GM12878 (cell line): ENCODE measurements around the gene KLHL26. TPM values are rescaled to one million over a fixed set of nuclear protein-coding genes. Genes with fewer than 3 reads are reported as not detected.

Experiments
- ATAC-seq: fragments of 200-7000 bp; cut with Tn5 transposase; 3 replicates; pipeline ENCODE4 v1.9.1; 2020; ENCODE audit warnings: mild to moderate bottlenecking, moderate library complexity
- BruUV-seq: library from RNA; stranded (reverse); fragments of 400-500 nt; replicated peaks from 2 replicates; lab custom pipeline; 2021; lab: Mats Ljungman, UMichigan
- CTCF ChIA-PET: fragments of 300-600 bp; sonication (Branson Sonifier 250); formaldehyde crosslinking; extraction: SDS; loops from one replicate; lab custom pipeline; 2021; ENCODE audit warnings: inconsistent platforms; lab: Yijun Ruan, JAX
- POLR2A ChIA-PET: fragments of 350-600 bp; formaldehyde crosslinking; extraction: SDS; loops from one replicate; lab custom pipeline; 2021; ENCODE audit warnings: inconsistent platforms; lab: Charles Lee
- RAD21 ChIA-PET: fragments of 300-600 bp; sonication (Branson Sonifier 250); formaldehyde crosslinking; loops from one replicate; lab custom pipeline; 2023; ENCODE audit warnings: antibody characterized with exemption; ENCODE audit not compliant: unreplicated experiment; lab: Charles Lee
- SMC1A ChIA-PET: fragments of 300-600 bp; sonication (Branson Sonifier 250); formaldehyde crosslinking; loops from one replicate; lab custom pipeline; 2023; ENCODE audit not compliant: unreplicated experiment, uncharacterized antibody; lab: Charles Lee
- DNase-seq: peaks from one replicate; pipeline ENCODE4 v3.0.0-alpha.2; 2011; ENCODE audit warnings: low read depth, low spot score
- FAIRE-seq: peaks from 3 replicates; lab custom pipeline; 2011; peaks lifted over from hg19 to GRCh38; lab: Jason Lieb, UNC
- H2AFZ ChIP-seq: 2 replicates; pipeline ENCODE4 v1.6.0; 2011; ENCODE audit warnings: low read depth, low read length, control low read depth; ENCODE audit not compliant: control insufficient read depth
- H3K27ac ChIP-seq: 2 replicates; pipeline ENCODE4 v1.5.1; 2011; ENCODE audit warnings: control low read depth; ENCODE audit not compliant: control insufficient read depth, insufficient read depth
- H3K27me3 ChIP-seq, 2 experiments: replicated peaks in 1 of 2; 2 replicates each; pipeline versions ENCODE4 v1.6.0 to v1.6.1; 2011; ENCODE audit warnings: low read length in 1 of 2; ENCODE audit not compliant: control insufficient read depth in 2 of 2, insufficient read depth in 2 of 2
- H3K36me3 ChIP-seq, 2 experiments: 2 replicates each; pipeline ENCODE4 v1.5.1; 2011; ENCODE audit warnings: low read length in 1 of 2; ENCODE audit not compliant: control insufficient read depth in 2 of 2, insufficient read depth in 2 of 2
- H3K4me1 ChIP-seq: 2 replicates; pipeline ENCODE4 v1.6.1; 2011; ENCODE audit warnings: mild to moderate bottlenecking, low read length, moderate library complexity, mixed read lengths; ENCODE audit not compliant: control insufficient read depth, insufficient read depth
- H3K4me2 ChIP-seq: 2 replicates; pipeline ENCODE4 v1.6.0; 2011; ENCODE audit warnings: control low read depth; ENCODE audit not compliant: control insufficient read depth, insufficient read depth
- H3K4me3 ChIP-seq: fragments of 200-600 bp; sonication (generic); 2 replicates; pipeline ENCODE4 v1.5.1; 2016
- H3K79me2 ChIP-seq: 2 replicates; pipeline ENCODE4 v1.6.0; 2011; ENCODE audit warnings: low read length; ENCODE audit not compliant: control insufficient read depth, insufficient read depth
- H3K9ac ChIP-seq: 2 replicates; pipeline ENCODE4 v1.8.0; 2011; ENCODE audit warnings: low read length, control low read depth, mixed read lengths; ENCODE audit not compliant: control insufficient read depth, insufficient read depth
- H3K9me3 ChIP-seq: replicated peaks from 3 replicates; pipeline ENCODE4 v1.5.1; 2011; ENCODE audit warnings: mild to moderate bottlenecking, low read length; ENCODE audit not compliant: control insufficient read depth, insufficient read depth
- H4K20me1 ChIP-seq: 2 replicates; pipeline ENCODE4 v1.6.0; 2011; ENCODE audit not compliant: control insufficient read depth, insufficient read depth
- ASH2L ChIP-seq: fragments of 300-600, 200-600 bp; sonication (generic); IDR thresholded peaks from 2 replicates; pipeline ENCODE4 v1.6.1; 2017; ENCODE audit warnings: low read depth, mild to moderate bottlenecking, borderline replicate concordance
- BRCA1 ChIP-seq: IDR thresholded peaks from 2 replicates; pipeline ENCODE4 v1.6.1; 2011; ENCODE audit warnings: low read depth, low read length, improper control_type of control experiment
- EGR1 ChIP-seq, 2 experiments: IDR thresholded peaks; 1 replicate in 1 of 2; 2 replicates in 1 of 2; pipeline ENCODE4 v1.6.1; 2011 to 2012; ENCODE audit warnings: low read depth in 2 of 2, low read length in 2 of 2, borderline replicate concordance in 1 of 2, mild to moderate bottlenecking in 1 of 2, moderate library complexity in 1 of 2
- HDAC2 ChIP-seq: fragments of 200-600 bp; sonication (generic); IDR thresholded peaks from 2 replicates; pipeline ENCODE4 v1.6.1; 2017
- HDGF ChIP-seq: fragments of 450-650 bp; IDR thresholded peaks from 2 replicates; pipeline ENCODE4 v1.6.1; 2016; ENCODE audit warnings: antibody characterized with exemption
- MTA2 ChIP-seq: fragments of 450-650 bp; IDR thresholded peaks from 2 replicates; pipeline ENCODE4 v1.6.1; 2016; ENCODE audit warnings: low read depth, mild to moderate bottlenecking, moderate library complexity
- MTA3 ChIP-seq: IDR thresholded peaks from 2 replicates; pipeline ENCODE4 v1.6.1; 2012; ENCODE audit warnings: low read length, inconsistent platforms, borderline replicate concordance
- NFXL1 ChIP-seq: fragments of 450-650 bp; IDR thresholded peaks from 2 replicates; pipeline ENCODE4 v1.6.1; 2017; ENCODE audit warnings: antibody characterized with exemption, mild to moderate bottlenecking, borderline replicate concordance
- NRF1 ChIP-seq: conservative IDR thresholded peaks from 2 replicates; pipeline ENCODE4 v1.6.1; 2011; ENCODE audit warnings: mild to moderate bottlenecking, low read depth, low read length, improper control_type of control experiment
- ZSCAN29 ChIP-seq: fragments of 450-650 bp; IDR thresholded peaks from 2 replicates; pipeline ENCODE4 v1.6.1; 2017; ENCODE audit warnings: mild to moderate bottlenecking, moderate library complexity
- WGBS: methylation state at CpG from one replicate; pipeline ENCODE4 v1.1.6; 2016; ENCODE audit warnings: low lambda C conversion rate; ENCODE audit not compliant: insufficient replicate concordance, insufficient coverage; ENCODE audit errors: missing lambda C conversion rate; 5-methylcytosine and 5-hydroxymethylcytosine counted together
- in situ Hi-C: fragments of 300-500 bp; cut with MboI; formaldehyde crosslinking; loops from 9 replicates; pipeline ENCODE4 v1.14.3; 2018; ENCODE audit warnings: mixed read lengths
- intact Hi-C: fragments of 100-400 bp; cut with micrococcal nuclease; formaldehyde crosslinking; loops from one replicate; pipeline ENCODE4 v1.14.2; 2022; ENCODE audit not compliant: unreplicated experiment
- polyA plus RNA-seq, 11 experiments: library from polyadenylated mRNA; depleted of rRNA in 4 of 11; unstranded in 6 of 11; stranded (reverse) in 5 of 11; fragments of >200 nt; fragmentation: Nextera tagmentation in 4 of 11; fragmentation: Illumina TruSeq in 1 of 11; extraction: Ambion mirVana in 4 of 11; extraction: Trizol in 1 of 11; gene quantifications; 1 replicate in 1 of 11; 2 replicates in 10 of 11; pipeline versions ENCODE4 v1.2.1 to v1.2.3, GENCODE V29; 2011 to 2016; ENCODE audit warnings: inconsistent platforms in 2 of 11, missing spikeins in 2 of 11, low read depth in 1 of 11
- total RNA-seq, 4 experiments: library from RNA; depleted of rRNA in 3 of 4; stranded (reverse); fragments of >200 nt in 3 of 4; fragmentation: Illumina TruSeq in 1 of 4; extraction: Trizol in 1 of 4; gene quantifications; 2 replicates each; pipeline versions ENCODE4 v1.2.1 to v1.2.3, GENCODE V29; 2013 to 2021

The KLHL26 gene
- total and polyA plus RNA-seq, 10 of the 15 experiments (the other 5 are each of a cell fraction or from before 2014, with no cell fraction given) = 0.18 to 14.6 (median 2.9) TPM

- H3K36me3 ChIP-seq = no peaks in the 10 kb centered on the region
- FAIRE-seq = no peak
- intact Hi-C loops = no loop called here
- H3K9me3 ChIP-seq = no peaks in the 10 kb centered on the region
- no peak overlapping the region for H3K27ac ChIP-seq
- TF ChIP-seq EGR1 (IDR thresholded peaks at IDR 0.05; ENCODE audit: borderline replicate concordance in 1 of 2, low read depth in 2 of 2, low read length in 2 of 2) = no peak
- no peak for TF ChIP-seq HDGF
- no peak for TF ChIP-seq NFXL1
- no peak for TF ChIP-seq BRCA1
- TF ChIP-seq ZSCAN29 = no peak
- no peak for TF ChIP-seq HDAC2
- TF ChIP-seq ASH2L = no peak
- no peak for TF ChIP-seq MTA2
- no peak for TF ChIP-seq MTA3
- TF ChIP-seq NRF1 = no peak
- TF ChIP-seq, all 136 proteins: peak for 0
- POLR2A ChIA-PET = interaction anchor here (1.2 kb wide), 1 partner anchor 9 kb away, joined by 3 read pairs; no protein-coding TSS in a partner anchor
- ATAC-seq (no peak), DNase-seq (no peak)
- SMC1A ChIA-PET = no interaction called here
- Histone ChIP-seq H3K4me1 (no peaks in the 10 kb centered on the region), H2AFZ (no peak overlapping the region), H3K27me3 (no peaks in the 10 kb centered on the region; a peak in 1 of 4 replicates), H4K20me1 (no peaks in the 10 kb centered on the region), H3K79me2 (no peaks in the 10 kb centered on the region), H3K9ac (no peak overlapping the region), H3K4me3 (no peak overlapping the region), H3K4me2 (no peak overlapping the region)
- RAD21 ChIA-PET = no interaction called here
- in situ Hi-C loops = no loop called here
- WGBS = 93% methylated on average over 8 of the region's 10 CpGs
- no TSS peak for BruUV-seq
- CTCF ChIA-PET = no interaction called here
These were observed 16.5 kb upstream of the KLHL26 start for GRCh38 chr19:18620311-18620710.
